Endothelial cell of umbilical vein (primary cell): Measurements from ENCODE around the gene PSTK.

Source experiments
- CTCF ChIP-seq, 2 donors: IDR thresholded peaks; 1 replicate in 1 of 2; 2 replicates in 1 of 2; pipeline ENCODE4 v1.5.1; 2011; ENCODE audit warnings: low read length in 2 of 2, mild to moderate bottlenecking in 2 of 2, moderate library complexity in 2 of 2, control low read depth in 1 of 2, inconsistent platforms in 1 of 2, low read depth in 1 of 2; ENCODE audit not compliant: insufficient read depth in 1 of 2; ENCODE audit errors: extremely low read depth in 1 of 2
- MAX ChIP-seq: IDR thresholded peaks from 2 replicates; pipeline ENCODE4 v1.6.1; 2011; ENCODE audit not compliant: insufficient read depth, insufficient read length
- MYC ChIP-seq: IDR thresholded peaks from one replicate; pipeline ENCODE4 v1.6.1; 2011; ENCODE audit warnings: mild to moderate bottlenecking, low read depth, low read length

GRCh38 chr10:123034332-123034731, 54.1 kb downstream of the PSTK start:
- TF ChIP-seq CTCF (IDR thresholded peaks at IDR 0.05; ENCODE audit: extremely low read depth in 1 of 2, insufficient read depth in 1 of 2, low read depth in 1 of 2, low read length in 2 of 2) (no peak), MAX (no peak), MYC (no peak)
